NCI-H2227 (cell line): ENCODE results near the gene TOMT.
A peak's percentile ranks its signal among the peaks of the same experiment; 100 is the strongest.

Experiments
- DNase-seq: peaks from one replicate; lab custom pipeline; 2025; ENCODE audit not compliant: unreplicated experiment; lab: John Stamatoyannopoulos, UW

The TOMT gene

DNA sequence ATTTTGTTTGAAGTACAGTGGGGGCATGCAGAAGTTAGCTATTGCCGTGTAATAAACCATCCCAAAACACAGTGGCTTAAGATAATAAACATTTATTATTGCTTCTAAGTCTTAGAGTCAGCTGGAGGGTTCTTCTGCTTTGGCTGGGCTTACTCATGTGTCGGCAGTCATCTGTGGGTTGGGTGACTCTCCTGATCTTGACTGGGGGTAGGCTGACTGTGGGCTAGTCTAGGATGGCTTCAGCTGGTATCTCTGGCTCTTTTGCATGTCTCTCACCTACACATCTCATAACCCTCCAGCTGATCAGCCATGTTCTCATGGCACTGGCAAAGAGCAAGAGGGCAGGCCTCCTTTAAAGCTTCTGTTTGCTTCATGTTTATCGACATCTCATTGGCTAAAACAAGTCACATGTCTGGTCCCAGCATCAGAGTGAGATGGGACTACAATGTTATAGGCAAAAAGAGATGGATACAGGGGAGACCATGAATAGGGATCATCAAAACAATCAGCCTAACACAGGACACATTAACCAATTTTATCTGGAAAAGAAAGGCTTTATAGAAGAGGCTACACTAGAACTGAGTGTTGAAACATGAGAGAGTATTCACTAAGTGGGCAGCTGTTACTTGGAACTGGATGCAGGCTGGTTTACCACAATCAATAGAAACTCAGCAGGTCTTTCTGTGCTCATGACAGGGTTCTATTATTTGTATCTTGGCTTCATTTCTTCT, 19.9 kb upstream of the TOMT start:
- DNase-seq = peak; percentile 34

DNA sequence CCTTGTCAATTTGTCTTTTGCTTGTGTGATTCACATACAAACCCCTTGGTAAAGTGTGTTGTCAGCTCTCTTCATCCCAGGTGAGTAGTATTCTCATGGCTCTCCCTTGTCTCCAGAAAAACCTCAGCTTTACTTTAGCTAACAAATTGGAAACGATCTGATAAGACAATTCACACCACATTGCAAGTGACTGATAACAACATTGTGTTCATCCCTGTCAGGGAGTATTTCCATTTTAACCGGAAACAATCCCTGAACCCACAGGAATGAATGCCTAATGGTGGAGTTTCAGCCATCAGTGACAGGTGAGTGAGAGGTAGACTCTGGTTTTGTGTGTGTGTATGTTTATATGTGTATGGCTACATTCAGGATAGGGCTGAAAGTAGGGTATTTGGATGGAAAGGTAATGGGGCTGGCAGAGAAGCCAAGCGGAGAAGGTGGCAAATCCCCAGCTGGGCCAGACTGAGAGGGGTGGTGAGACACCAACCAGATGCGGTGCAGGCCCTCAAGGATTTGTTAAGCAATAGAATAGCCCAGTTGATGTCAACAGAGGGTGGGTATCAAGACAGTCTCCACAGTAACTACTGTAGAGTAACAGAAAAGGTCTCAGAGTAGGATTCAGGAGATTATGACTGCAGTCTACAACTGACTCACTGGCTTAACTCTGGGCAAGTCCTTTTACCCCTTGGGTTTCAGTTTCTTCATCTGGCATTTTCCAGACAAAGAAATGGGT, 17.5 kb upstream of the TOMT start:
- DNase-seq = no peak

GRCh38 chr11:72091292-72091691, 14.4 kb upstream of the TOMT start:
- peak; percentile 72 for DNase-seq

- no peak for DNase-seq
Measured at GRCh38 chr11:72098741-72099140, 7.0 kb upstream of the TOMT start.

DNA sequence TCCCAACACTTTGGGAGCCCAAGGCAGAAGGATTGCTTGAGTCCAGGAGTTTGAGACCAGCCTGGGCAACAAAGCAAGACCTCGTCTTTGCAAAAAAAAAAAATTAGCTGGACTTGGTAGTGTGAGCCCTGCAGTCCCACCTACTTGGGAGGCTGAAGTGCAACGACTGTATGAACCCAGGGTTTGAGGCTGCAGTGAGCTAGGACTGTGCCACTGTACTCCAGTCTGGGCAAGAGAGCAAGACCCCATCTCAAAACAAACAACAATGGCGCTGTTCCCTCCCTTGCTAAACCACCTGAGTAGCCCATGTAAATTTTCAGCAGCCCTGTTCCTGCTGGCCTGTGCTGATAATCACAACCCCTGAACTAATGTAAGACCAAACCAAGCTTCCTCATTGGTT, 5.7 kb upstream of the TOMT start:
- DNase-seq = no peak

- no peak for DNase-seq
Measured at GRCh38 chr11:72100462-72100861, 5.3 kb upstream of the TOMT start.

GRCh38 chr11:72102162-72102561, 3.6 kb upstream of the TOMT start:
- no peak for DNase-seq

DNA sequence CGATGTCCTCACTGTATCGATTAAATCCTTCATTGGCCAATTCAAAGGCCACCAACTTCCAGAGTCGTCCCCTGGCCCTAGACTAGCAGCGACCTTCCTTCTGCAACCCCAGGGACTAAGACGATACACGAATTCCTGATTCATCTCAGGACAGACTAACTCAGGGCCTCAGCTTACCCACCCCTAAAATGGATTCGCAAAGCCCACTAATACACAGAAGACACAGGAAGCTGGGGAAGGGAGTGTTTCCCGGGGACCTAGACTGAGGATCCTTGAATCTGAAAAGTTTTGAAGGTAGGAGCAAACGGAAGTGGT, 3.1 kb upstream of the TOMT start:
- no peak for DNase-seq

GRCh38 chr11:72102946-72103753, 2.6 kb upstream of the TOMT start, which contains the start of gene LAMTOR1:
Gene LAMTOR1, minus strand, starts transcription at chr11:72103297. Its CDS starts 73 bp downstream, at chr11:72103224.
- peak; percentile 99 for DNase-seq

GRCh38 chr11:72103754-72104167, 2.0 kb upstream of the TOMT start:
- DNase-seq = no peak

DNA sequence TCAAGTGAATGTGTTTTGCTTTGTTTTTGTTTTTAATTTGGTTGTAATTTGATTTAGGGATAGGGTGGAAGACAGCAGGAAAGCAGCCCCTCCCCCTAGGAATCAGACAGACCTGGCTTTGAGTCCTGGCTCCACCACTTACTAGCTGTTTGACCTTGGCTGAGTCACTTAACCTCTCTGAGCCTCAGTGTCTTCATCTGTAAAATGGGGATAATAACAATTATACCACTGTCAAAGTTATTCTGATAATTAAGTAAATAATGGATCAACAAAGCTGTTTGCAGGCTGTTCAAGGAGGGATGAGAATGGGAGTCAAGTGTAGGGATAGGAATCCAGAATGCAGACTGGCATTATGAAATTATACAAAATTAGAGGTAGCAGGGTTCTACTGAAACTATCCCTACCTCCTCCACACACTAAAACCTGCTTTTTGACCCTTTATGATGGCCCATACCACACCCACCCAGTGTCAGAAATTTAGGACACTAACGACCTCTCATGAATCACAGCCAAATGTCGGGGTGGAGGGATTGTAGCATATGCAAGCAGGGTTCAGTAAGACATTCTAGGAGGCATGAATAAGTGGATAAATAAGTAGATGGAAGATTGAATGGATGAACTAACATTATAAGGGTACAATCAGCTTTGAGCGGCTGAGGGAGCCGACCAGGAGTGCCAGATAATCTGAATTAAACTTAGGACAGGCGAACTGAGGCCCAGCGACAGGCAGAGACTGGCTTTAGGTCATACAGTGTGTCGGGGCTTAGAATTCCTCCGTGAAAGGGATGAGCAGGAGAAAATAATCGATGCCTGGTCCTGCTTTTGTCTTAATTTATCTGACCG, 5.8 kb downstream of the TOMT start:
- DNase-seq = peak; percentile 44

GRCh38 chr11:72112143-72112977, 6.6 kb downstream of the TOMT start, which contains the start of gene ANAPC15:
Gene ANAPC15, minus strand, starts transcription at chr11:72112695. Its CDS starts 1,419 bp downstream, at chr11:72111276.
- DNase-seq = peak; percentile 99

GRCh38 chr11:72112978-72113808, 7.5 kb downstream of the TOMT start:
- no peak for DNase-seq

- no peak for DNase-seq
Measured at GRCh38 chr11:72114570-72114969, 8.8 kb downstream of the TOMT start.

GRCh38 chr11:72116019-72116755, 10.5 kb downstream of the TOMT start:
- DNase-seq = no peak

GRCh38 chr11:72119198-72119597, 13.5 kb downstream of the TOMT start:
- DNase-seq = no peak

DNA sequence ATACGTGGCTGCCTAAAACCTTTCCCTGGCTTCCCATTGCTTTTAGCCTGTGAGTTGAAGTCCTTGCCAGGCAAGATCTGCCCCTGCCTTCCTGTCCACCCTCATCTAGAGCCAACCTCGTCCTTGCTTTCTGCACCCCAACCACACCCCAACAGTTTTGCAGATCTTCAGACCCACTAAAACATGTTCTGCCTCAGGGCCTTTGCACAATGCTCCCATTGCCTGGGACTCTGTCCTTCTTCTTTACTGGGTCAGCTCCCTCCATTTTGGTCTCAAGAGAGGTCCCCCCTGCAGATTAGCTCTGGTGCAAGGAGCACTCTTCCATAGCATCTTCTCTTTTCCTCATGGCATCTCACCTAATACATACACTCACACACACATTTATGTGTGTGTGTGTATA, 15.2 kb downstream of the TOMT start:
- DNase-seq = no peak

DNA sequence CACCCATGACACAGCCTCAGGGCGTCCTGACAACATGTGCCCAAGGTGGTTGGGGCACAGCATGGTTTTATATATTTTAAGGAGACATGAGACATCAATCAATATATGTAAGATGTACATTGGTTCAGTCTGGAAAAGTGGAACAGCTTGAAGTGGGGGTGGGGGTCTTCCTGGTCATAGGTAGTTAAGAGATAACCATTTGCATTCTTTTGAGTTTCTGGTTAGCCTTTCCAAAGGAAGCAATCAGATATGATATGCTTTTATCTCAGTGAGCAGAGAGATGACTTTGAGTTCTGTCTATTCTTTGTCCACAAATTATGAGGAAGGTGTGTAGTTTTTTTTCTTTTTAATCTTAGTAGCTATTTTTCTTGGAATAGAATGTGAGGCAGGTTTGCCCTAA, 16.9 kb downstream of the TOMT start:
- DNase-seq = no peak
